Endodermal cell (in vitro differentiated cells): ENCODE data around the gene OGT. TPM values are rescaled to one million over a fixed set of nuclear protein-coding genes. Genes with fewer than 3 reads are reported as not detected.

Source experiments
- DNase-seq: peaks from one replicate; pipeline ENCODE4 v3.0.0-alpha.2; 2017
- H3K27ac ChIP-seq: 2 replicates; pipeline ENCODE4 v1.5.1; 2013; ENCODE audit warnings: mild to moderate bottlenecking, low read depth, low read length, moderate library complexity
- H3K27me3 ChIP-seq: 2 replicates; pipeline ENCODE4 v1.6.1; 2013; ENCODE audit warnings: mild to moderate bottlenecking, low read length, moderate library complexity; ENCODE audit not compliant: insufficient read depth, control insufficient read depth, poor library complexity, severe bottlenecking
- H3K36me3 ChIP-seq: 2 replicates; pipeline ENCODE4 v1.7.0; 2013; ENCODE audit warnings: mild to moderate bottlenecking, low read length, moderate library complexity; ENCODE audit not compliant: control insufficient read depth, insufficient read depth
- H3K4me1 ChIP-seq: one replicate; pipeline ENCODE4 v1.7.0; 2013; ENCODE audit warnings: low read length; ENCODE audit not compliant: control insufficient read depth, insufficient read depth
- H3K4me3 ChIP-seq: 2 replicates; pipeline ENCODE4 v1.5.1; 2013; ENCODE audit warnings: mild to moderate bottlenecking, low read length, moderate library complexity
- H3K9ac ChIP-seq: 2 replicates; pipeline ENCODE4 v1.6.1; 2013; ENCODE audit warnings: mild to moderate bottlenecking, low read length, moderate library complexity; ENCODE audit not compliant: poor library complexity, severe bottlenecking; ENCODE audit errors: extremely low read depth
- H3K9me3 ChIP-seq: 2 replicates; pipeline ENCODE4 v1.6.1; 2013; ENCODE audit warnings: mild to moderate bottlenecking, low read length, moderate library complexity; ENCODE audit not compliant: control insufficient read depth
- H3K27ac Mint-ChIP-seq: 2 replicates; pipeline ENCODE4 v1.8.0; 2020; ENCODE audit warnings: mixed read lengths
- H3K27me3 Mint-ChIP-seq: 2 replicates; pipeline ENCODE4 v1.8.0; 2021; ENCODE audit warnings: mild to moderate bottlenecking, mixed read lengths; ENCODE audit not compliant: insufficient read depth
- H3K36me3 Mint-ChIP-seq: 2 replicates; pipeline ENCODE4 v1.8.0; 2020; ENCODE audit warnings: low read depth, mixed read lengths
- H3K4me1 Mint-ChIP-seq: 2 replicates; pipeline ENCODE4 v1.8.0; 2020; ENCODE audit warnings: mixed read lengths
- H3K4me3 Mint-ChIP-seq: 2 replicates; pipeline ENCODE4 v1.8.0; 2020; ENCODE audit warnings: mild to moderate bottlenecking, moderate library complexity, mixed read lengths
- H3K9me3 Mint-ChIP-seq: 2 replicates; pipeline ENCODE4 v1.8.0; 2020; ENCODE audit warnings: mild to moderate bottlenecking, mixed read lengths
- CTCF ChIP-seq: fragments of 200-600 bp; sonication (generic); conservative IDR thresholded peaks from 2 replicates; pipeline ENCODE4 v1.5.0; 2021; ENCODE audit warnings: antibody characterized with exemption, mild to moderate bottlenecking
- WGBS, 2 experiments: methylation state at CpG; one replicate each; pipeline versions ENCODE4 v1.1.5 to v1.1.7; 2013; ENCODE audit warnings: missing lambda C conversion rate in 2 of 2, mixed read lengths in 1 of 2; ENCODE audit not compliant: insufficient coverage in 1 of 2, insufficient read length in 1 of 2; 5-methylcytosine and 5-hydroxymethylcytosine counted together
- total RNA-seq, 2 donors: library from RNA; stranded (reverse); fragmentation: NEBNext Ultra II Directional in 1 of 2; extraction: Animal tissue kit (Norgen Biotek cat#: 25700) in 1 of 2; gene quantifications; 2 replicates in 1 of 2; 3 replicates in 1 of 2; pipeline ENCODE4 v1.2.1, GENCODE V29; 2021

The OGT gene
- total RNA-seq, 2 donors from 2014 or later, result 114 to 153 TPM

DNA sequence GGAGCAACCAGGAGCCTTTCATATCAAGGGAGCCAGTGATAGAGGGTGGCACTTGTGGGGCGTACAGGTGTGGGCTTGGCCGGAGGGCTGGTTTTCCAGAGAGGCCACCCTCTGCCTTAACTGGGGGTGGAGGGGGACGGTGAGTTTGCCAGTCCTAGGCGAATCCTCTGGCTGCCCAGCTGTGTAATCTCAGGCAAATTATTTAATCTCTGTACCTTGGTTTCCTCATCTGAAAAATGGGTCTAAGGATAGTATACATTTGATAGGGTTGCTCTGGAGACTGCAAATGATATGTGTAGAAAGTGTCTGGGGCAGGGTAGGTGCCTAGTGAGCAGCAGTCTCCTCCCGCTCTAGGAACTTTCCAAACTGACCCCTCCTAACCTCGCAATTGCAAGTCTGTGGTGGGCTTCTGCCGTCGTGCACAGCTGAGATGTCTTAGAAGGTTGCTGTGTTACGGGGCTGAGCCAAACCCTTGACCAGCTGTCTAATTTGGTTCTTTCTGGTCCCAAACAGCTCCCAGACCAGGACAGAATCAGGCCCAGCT, 89.2 kb downstream of the OGT start:
- no peaks in the 10 kb centered on the region for H3K4me1 Mint-ChIP-seq
- Histone ChIP-seq H3K4me1 (no peaks in the 10 kb centered on the region), H3K27ac (no peak overlapping the region), H3K36me3 (no peaks in the 10 kb centered on the region), H3K9me3 (no peaks in the 10 kb centered on the region), H3K27me3 (no peaks in the 10 kb centered on the region), H3K4me3 (no peak overlapping the region), H3K9ac (no peak overlapping the region)
- no peak for TF ChIP-seq CTCF
- H3K9me3 Mint-ChIP-seq, result peaks cover 77% of the 10 kb centered on the region
- no peak overlapping the region for H3K4me3 Mint-ChIP-seq
- no peak for DNase-seq
- H3K36me3 Mint-ChIP-seq, result no peaks in the 10 kb centered on the region
- 80 to 94% methylated on average over 1 to 8 of the region's 9 CpGs for WGBS, 2 experiments
- no peaks in the 10 kb centered on the region for H3K27me3 Mint-ChIP-seq
- no peak overlapping the region for H3K27ac Mint-ChIP-seq

DNA sequence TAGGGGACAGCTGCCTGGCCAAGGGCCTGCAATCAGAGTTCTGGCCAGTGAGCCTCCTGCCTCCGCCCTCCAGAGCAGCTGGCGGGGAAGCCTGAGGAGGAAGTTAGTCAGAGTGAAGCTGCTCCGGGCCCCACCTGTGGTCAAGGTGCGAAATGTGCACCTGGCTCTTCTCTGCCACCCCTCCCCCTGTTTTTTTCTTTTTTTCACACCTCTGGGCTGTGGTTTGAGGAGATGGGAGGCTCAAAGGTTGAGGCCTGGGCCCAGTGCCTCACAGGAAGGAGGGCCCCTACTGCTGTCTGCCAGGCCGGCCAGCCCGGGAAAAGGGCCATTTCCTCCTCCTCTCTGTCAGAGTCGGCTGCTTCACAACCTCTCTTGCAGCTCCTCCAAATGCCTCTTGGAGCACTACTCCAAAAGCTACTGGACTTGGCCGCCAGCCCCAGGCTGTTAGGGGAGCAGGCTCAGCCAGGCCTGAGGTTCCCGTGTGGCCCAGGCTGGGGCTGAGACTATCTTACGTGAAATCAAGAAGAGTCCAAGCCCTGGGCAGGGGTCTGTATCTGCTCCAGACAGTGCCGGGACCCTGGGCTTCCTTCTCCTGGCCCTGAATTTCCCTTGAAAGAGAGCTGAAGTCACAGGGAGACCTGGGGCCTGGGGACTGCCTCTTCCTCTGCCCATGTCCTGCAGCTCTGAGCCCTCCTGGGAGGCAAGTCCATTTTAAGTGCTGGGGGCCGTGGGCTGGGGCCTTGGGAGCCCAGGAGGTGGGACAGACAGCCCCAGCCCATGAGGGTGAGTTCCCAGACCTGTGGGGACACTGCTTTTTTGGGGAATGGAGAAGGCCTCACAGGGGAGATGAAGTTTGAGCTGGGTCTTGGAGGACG, 89.9 kb downstream of the OGT start:
- no peaks in the 10 kb centered on the region for H3K27me3 ChIP-seq
- no peak overlapping the region for H3K4me3 Mint-ChIP-seq
- whole genome bisulfite sequencing, 2 experiments, result 62% methylated on average over 11 of the region's 13 CpGs; no CpG with 5 or more reads in 1 of the 2 experiments
- H3K9ac ChIP-seq, result no peak overlapping the region
- H3K9me3 ChIP-seq, result no peaks in the 10 kb centered on the region
- H3K36me3 ChIP-seq, result no peaks in the 10 kb centered on the region
- TF ChIP-seq CTCF, result peak; percentile 42
- DNase-seq, result peak; percentile 88
- no peaks in the 10 kb centered on the region for H3K36me3 Mint-ChIP-seq
- H3K4me3 ChIP-seq, result no peak overlapping the region
- no peaks in the 10 kb centered on the region for H3K4me1 Mint-ChIP-seq
- H3K27ac ChIP-seq, result no peak overlapping the region
- H3K27me3 Mint-ChIP-seq, result no peaks in the 10 kb centered on the region
- H3K27ac Mint-ChIP-seq, result peak overlapping the region; percentile 75
- H3K9me3 Mint-ChIP-seq, result peaks cover 75% of the 10 kb centered on the region
- H3K4me1 ChIP-seq, result no peaks in the 10 kb centered on the region

GRCh38 chrX:71623714-71624113, 90.8 kb downstream of the OGT start:
- H3K27ac Mint-ChIP-seq, result no peak overlapping the region

More at GRCh38 chrX:71623714-71624113, 90.8 kb downstream of the OGT start:
- no peaks in the 10 kb centered on the region for H3K4me1 Mint-ChIP-seq
- Histone ChIP-seq H3K9me3 (no peaks in the 10 kb centered on the region), H3K4me1 (no peaks in the 10 kb centered on the region), H3K4me3 (no peak overlapping the region), H3K27me3 (no peaks in the 10 kb centered on the region), H3K9ac (no peak overlapping the region), H3K27ac (no peak overlapping the region), H3K36me3 (no peaks in the 10 kb centered on the region)
- TF ChIP-seq CTCF, result no peak
- H3K36me3 Mint-ChIP-seq, result no peaks in the 10 kb centered on the region
- DNase-seq, result no peak
- 93% methylated on average over 2 to 3 of the region's 3 CpGs for WGBS, 2 experiments
- no peak overlapping the region for H3K4me3 Mint-ChIP-seq
- peaks cover 72% of the 10 kb centered on the region for H3K9me3 Mint-ChIP-seq
- no peaks in the 10 kb centered on the region for H3K27me3 Mint-ChIP-seq
